K562 (cell line): ENCODE results near the gene NCAPD2. TPM values are rescaled to one million over a fixed set of nuclear protein-coding genes. Genes with fewer than 3 reads are reported as not detected.
A peak's percentile ranks its signal among the peaks of the same experiment; 100 is the strongest.

ENCODE experiments used
- ADNP ChIP-seq: fragments of 200-800 bp; sonication (Bioruptor generic); IDR thresholded peaks from 2 replicates; pipeline ENCODE4 v1.6.1; 2016; ENCODE audit warnings: missing genetic modification characterization, missing compliant biosample characterization
- BCL6 ChIP-seq: fragments of 250-450 bp; sonication (Bioruptor Pico); IDR thresholded peaks from 2 replicates; pipeline ENCODE4 v1.4.0; 2020
- DPF2 ChIP-seq: fragments of 450-650 bp; IDR thresholded peaks from 2 replicates; pipeline ENCODE4 v1.6.1; 2016
- ETV1 ChIP-seq: fragments of 450-650 bp; conservative IDR thresholded peaks from 2 replicates; pipeline ENCODE4 v1.6.1; 2016; ENCODE audit warnings: missing genetic modification characterization, control low read depth, low read depth, missing compliant biosample characterization
- GTF2A2 ChIP-seq: IDR thresholded peaks from 2 replicates; pipeline ENCODE4 v1.6.1; 2016; ENCODE audit warnings: mild to moderate bottlenecking, missing genetic modification characterization, missing compliant biosample characterization
- HDGF ChIP-seq: fragments of 450-650 bp; IDR thresholded peaks from 2 replicates; pipeline ENCODE4 v1.6.1; 2016
- KLF16 ChIP-seq: IDR thresholded peaks from 2 replicates; pipeline ENCODE4 v1.6.1; 2016; ENCODE audit warnings: antibody characterized with exemption
- MEF2D ChIP-seq: conservative IDR thresholded peaks from 2 replicates; pipeline ENCODE4 v1.6.1; 2016; ENCODE audit warnings: low read depth, missing genetic modification characterization, missing compliant biosample characterization
- NFE2L1 ChIP-seq: fragments of 450-650 bp; IDR thresholded peaks from 2 replicates; pipeline ENCODE4 v1.6.1; 2016; ENCODE audit warnings: missing genetic modification characterization, low read depth, mild to moderate bottlenecking, missing compliant biosample characterization, moderate library complexity, borderline replicate concordance
- PRDM10 ChIP-seq: fragments of 450-650 bp; IDR thresholded peaks from 2 replicates; pipeline ENCODE4 v1.6.1; 2018; ENCODE audit not compliant: partially characterized antibody
- RAD51 ChIP-seq: fragments of 450-650 bp; IDR thresholded peaks from 2 replicates; pipeline ENCODE4 v1.7.1; 2016; ENCODE audit warnings: low read depth, mild to moderate bottlenecking, borderline replicate concordance
- RNF219 ChIP-seq: fragments of 250-450 bp; sonication (Bioruptor Pico); IDR thresholded peaks from 2 replicates; pipeline ENCODE4 v1.5.0; 2022; ENCODE audit warnings: mild to moderate bottlenecking
- SAP30 ChIP-seq: fragments of 200-600 bp; sonication (generic); IDR thresholded peaks from 2 replicates; pipeline ENCODE4 v1.6.1; 2012; ENCODE audit warnings: borderline replicate concordance, low read depth, mild to moderate bottlenecking, moderate library complexity, low read length, control low read depth, inconsistent platforms; ENCODE audit not compliant: insufficient read depth, poor library complexity, severe bottlenecking
- STAT5B ChIP-seq: fragments of 250-450 bp; sonication (Bioruptor Pico); IDR thresholded peaks from 2 replicates; pipeline ENCODE4 v1.8.0; 2021; ENCODE audit warnings: mild to moderate bottlenecking, inconsistent platforms
- TAF7 ChIP-seq: fragments of 450-650 bp; IDR thresholded peaks from 2 replicates; pipeline ENCODE4 v1.6.1; 2016; ENCODE audit warnings: missing genetic modification characterization, missing compliant biosample characterization
- THRAP3 ChIP-seq: fragments of 450-650 bp; IDR thresholded peaks from 2 replicates; pipeline ENCODE4 v1.6.1; 2016; ENCODE audit warnings: mild to moderate bottlenecking, inconsistent platforms, borderline replicate concordance
- ZNF551 ChIP-seq: fragments of 250-450 bp; sonication (Bioruptor Pico); IDR thresholded peaks from 2 replicates; pipeline ENCODE4 v1.5.0; 2021; ENCODE audit warnings: mild to moderate bottlenecking, moderate library complexity
- ZNF589 ChIP-seq: fragments of 200-800 bp; sonication (Bioruptor generic); IDR thresholded peaks from 2 replicates; pipeline ENCODE4 v1.6.1; 2016; ENCODE audit warnings: low read depth, missing genetic modification characterization, missing compliant biosample characterization
- ZNF830 ChIP-seq: fragments of 250-450 bp; sonication (Bioruptor Pico); IDR thresholded peaks from 2 replicates; pipeline ENCODE4 v1.5.0; 2021; ENCODE audit warnings: mild to moderate bottlenecking
- polyA plus RNA-seq, 8 experiments: library from polyadenylated mRNA; depleted of rRNA in 4 of 8; stranded (reverse) in 5 of 8; unstranded in 3 of 8; fragments of >200 nt; fragmentation: Nextera tagmentation in 2 of 8; fragmentation: Illumina TruSeq in 1 of 8; extraction: Ambion mirVana in 2 of 8; extraction: Trizol in 1 of 8; gene quantifications; 2 replicates each; pipeline versions ENCODE4 v1.2.1 to v1.2.3, GENCODE V29; 2011 to 2014; ENCODE audit warnings: inconsistent platforms in 1 of 8, missing spikeins in 1 of 8
- total RNA-seq, 7 experiments: library from RNA; depleted of rRNA in 6 of 7; stranded (reverse); fragments of >200 nt in 6 of 7; fragmentation: Illumina TruSeq in 2 of 7; extraction: Trizol in 2 of 7; gene quantifications; 2 replicates each; pipeline versions ENCODE4 v1.2.1 to v1.2.3, GENCODE V29; 2011 to 2021; ENCODE audit warnings: low replicate concordance in 1 of 7
- TF ChIP-seq, protein P1 (sequence below): sonication (generic); formaldehyde crosslinking; IDR thresholded peaks from 2 replicates; pipeline ENCODE4 v1.8.0; 2023; ENCODE audit warnings: mild to moderate bottlenecking, missing genetic modification reagents

The NCAPD2 gene
- total and polyA plus RNA-seq, 9 of the 15 experiments (the other 6 are each of a cell fraction or from before 2014, with no cell fraction given), result 16.9 to 93.7 (median 68.3) TPM

- no peak for TF ChIP-seq RNF219 (CRISPR knock-in tag)
- TF ChIP-seq SAP30, result peak; percentile 28
- no peak for TF ChIP-seq HDGF
- TF ChIP-seq ZNF830 (CRISPR knock-in tag), result no peak
- no peak for TF ChIP-seq ADNP
- no peak for TF ChIP-seq THRAP3
- TF ChIP-seq STAT5B (CRISPR knock-in tag), result no peak
- TF ChIP-seq NFE2L1 (tag), result no peak
- peak; percentile 78 for TF ChIP-seq TAF7 (tag)
- no peak for TF ChIP-seq GTF2A2 (tag)
- no peak for TF ChIP-seq ZNF589 (CRISPR knock-in tag)
- TF ChIP-seq ETV1 (tag), result peak; percentile 75; the same call in 1 of the 2 replicates
- TF ChIP-seq MEF2D, result no peak
- TF ChIP-seq RAD51, result no peak
- TF ChIP-seq BCL6 (CRISPR knock-in tag), result no peak
- no peak for TF ChIP-seq ZNF551 (CRISPR knock-in tag)
- no peak for TF ChIP-seq PRDM10
- no peak; the same call in 1 of the 2 replicates for TF ChIP-seq DPF2
- TF ChIP-seq, protein P1, sequence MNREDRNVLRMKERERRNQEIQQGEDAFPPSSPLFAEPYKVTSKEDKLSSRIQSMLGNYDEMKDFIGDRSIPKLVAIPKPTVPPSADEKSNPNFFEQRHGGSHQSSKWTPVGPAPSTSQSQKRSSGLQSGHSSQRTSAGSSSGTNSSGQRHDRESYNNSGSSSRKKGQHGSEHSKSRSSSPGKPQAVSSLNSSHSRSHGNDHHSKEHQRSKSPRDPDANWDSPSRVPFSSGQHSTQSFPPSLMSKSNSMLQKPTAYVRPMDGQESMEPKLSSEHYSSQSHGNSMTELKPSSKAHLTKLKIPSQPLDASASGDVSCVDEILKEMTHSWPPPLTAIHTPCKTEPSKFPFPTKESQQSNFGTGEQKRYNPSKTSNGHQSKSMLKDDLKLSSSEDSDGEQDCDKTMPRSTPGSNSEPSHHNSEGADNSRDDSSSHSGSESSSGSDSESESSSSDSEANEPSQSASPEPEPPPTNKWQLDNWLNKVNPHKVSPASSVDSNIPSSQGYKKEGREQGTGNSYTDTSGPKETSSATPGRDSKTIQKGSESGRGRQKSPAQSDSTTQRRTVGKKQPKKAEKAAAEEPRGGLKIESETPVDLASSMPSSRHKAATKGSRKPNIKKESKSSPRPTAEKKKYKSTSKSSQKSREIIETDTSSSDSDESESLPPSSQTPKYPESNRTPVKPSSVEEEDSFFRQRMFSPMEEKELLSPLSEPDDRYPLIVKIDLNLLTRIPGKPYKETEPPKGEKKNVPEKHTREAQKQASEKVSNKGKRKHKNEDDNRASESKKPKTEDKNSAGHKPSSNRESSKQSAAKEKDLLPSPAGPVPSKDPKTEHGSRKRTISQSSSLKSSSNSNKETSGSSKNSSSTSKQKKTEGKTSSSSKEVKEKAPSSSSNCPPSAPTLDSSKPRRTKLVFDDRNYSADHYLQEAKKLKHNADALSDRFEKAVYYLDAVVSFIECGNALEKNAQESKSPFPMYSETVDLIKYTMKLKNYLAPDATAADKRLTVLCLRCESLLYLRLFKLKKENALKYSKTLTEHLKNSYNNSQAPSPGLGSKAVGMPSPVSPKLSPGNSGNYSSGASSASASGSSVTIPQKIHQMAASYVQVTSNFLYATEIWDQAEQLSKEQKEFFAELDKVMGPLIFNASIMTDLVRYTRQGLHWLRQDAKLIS (CRISPR knock-in tag), result no peak
- no peak for TF ChIP-seq KLF16
Observed at GRCh38 chr12:6493497-6494257, at the start of gene NCAPD2 (continued).
